Frontal cortex (tissue), 4 donors: ENCODE measurements around the gene EYS. TPM values are rescaled to one million over a fixed set of nuclear protein-coding genes. Genes with fewer than 3 reads are reported as not detected.
A peak's percentile ranks its signal among the peaks of the same experiment; 100 is the strongest.

Experiments used
- DNase-seq, 2 donors: peaks; one replicate each; pipeline ENCODE4 v3.0.0; 2012; ENCODE audit warnings: low spot score in 2 of 2
- FAIRE-seq: peaks from 2 replicates; lab custom pipeline; 2012; peaks lifted over from hg19 to GRCh38; lab: Jason Lieb, UNC
- total RNA-seq: library from RNA; depleted of rRNA; stranded (reverse); fragments of >200 nt; gene quantifications from one replicate; pipeline ENCODE4 v1.2.3, GENCODE V29; 2014
- donor health status: control.
- donor health status: control.
- donor health status: control.

EYS gene
- total RNA-seq, 1 donor from 2014 or later: 2.0 TPM

- no peak for DNase-seq
- no peak for FAIRE-seq
Observed at GRCh38 chr6:64301307-64302236, 1405.5 kb downstream of the EYS start.

GRCh38 chr6:64299176-64299575 is 1407.8 kb downstream of the EYS start:
- FAIRE-seq (no peak), DNase-seq (no peak)

GRCh38 chr6:64294034-64294433 is 1413.0 kb downstream of the EYS start:
- FAIRE-seq (no peak), DNase-seq (no peak)

GRCh38 chr6:64293298-64293697 is 1413.7 kb downstream of the EYS start:
- DNase-seq (no peak), FAIRE-seq (no peak)

- DNase-seq (no peak), FAIRE-seq (no peak)
Observed at GRCh38 chr6:64290867-64291266, 1416.2 kb downstream of the EYS start.

GRCh38 chr6:64289931-64290330 is 1417.1 kb downstream of the EYS start:
- FAIRE-seq: no peak
- DNase-seq: no peak

GRCh38 chr6:64288351-64288750 is 1418.7 kb downstream of the EYS start:
- DNase-seq (no peak), FAIRE-seq (no peak)

- no peak for FAIRE-seq
- no peak for DNase-seq
Observed at GRCh38 chr6:64281167-64281566, 1425.9 kb downstream of the EYS start.

GRCh38 chr6:64280569-64280968 is 1426.5 kb downstream of the EYS start:
- DNase-seq (peak in 1 of 2 donors; percentile 6), FAIRE-seq (no peak)

- no peak for FAIRE-seq
- no peak for DNase-seq
Observed at GRCh38 chr6:64270083-64270482, 1436.9 kb downstream of the EYS start.

GRCh38 chr6:64266351-64266821 is 1440.6 kb downstream of the EYS start:
- no peak for DNase-seq
- FAIRE-seq: no peak

- DNase-seq: no peak
- FAIRE-seq: no peak
Observed at GRCh38 chr6:64263778-64264177, 1443.2 kb downstream of the EYS start.

- DNase-seq: no peak
- FAIRE-seq: no peak
Observed at GRCh38 chr6:64259372-64259771, 1447.7 kb downstream of the EYS start.

- FAIRE-seq: no peak
- DNase-seq: no peak
Observed at GRCh38 chr6:64258752-64259151, 1448.3 kb downstream of the EYS start.

GRCh38 chr6:64258302-64258701 is 1448.7 kb downstream of the EYS start:
- FAIRE-seq (no peak), DNase-seq (no peak)

- no peak for FAIRE-seq
- DNase-seq: no peak
Observed at GRCh38 chr6:64257586-64257985, 1449.4 kb downstream of the EYS start.

GRCh38 chr6:64256483-64256882 is 1450.5 kb downstream of the EYS start:
- no peak for FAIRE-seq

GRCh38 chr6:64255000-64255399 is 1452.0 kb downstream of the EYS start:
- no peak for FAIRE-seq

More at GRCh38 chr6:64256483-64256882, 1450.5 kb downstream of the EYS start:
- DNase-seq: no peak

GRCh38 chr6:64254558-64254957 is 1452.5 kb downstream of the EYS start:
- DNase-seq (no peak), FAIRE-seq (no peak)

More at GRCh38 chr6:64255000-64255399, 1452.0 kb downstream of the EYS start:
- DNase-seq: no peak

GRCh38 chr6:64252256-64252655 is 1454.8 kb downstream of the EYS start:
- FAIRE-seq (no peak), DNase-seq (no peak)

- DNase-seq (no peak), FAIRE-seq (no peak)
Observed at GRCh38 chr6:64250126-64250525, 1456.9 kb downstream of the EYS start.

- no peak for DNase-seq
- FAIRE-seq: no peak
Observed at GRCh38 chr6:64249115-64249514, 1457.9 kb downstream of the EYS start.
